ENCODE results near the gene GATA3.

GATA3 gene

GRCh38 chr10:8032558-8032957 is 21.9 kb upstream of the GATA3 start:
- peaks cover 62% of the 10 kb centered on the region for H3K27me3 ChIP-seq (ENCODE audit: control insufficient read depth, insufficient read depth, low read length)
- H3K9me3 ChIP-seq (ENCODE audit: control insufficient read depth, low read length), result no peaks in the 10 kb centered on the region
- no peak overlapping the region for H3K9ac ChIP-seq (ENCODE audit: low read length)
- no peaks in the 10 kb centered on the region for H3K36me3 ChIP-seq (ENCODE audit: control insufficient read depth, insufficient read depth, low read length)
- no peak overlapping the region for H3K4me3 ChIP-seq (ENCODE audit: low read length)
- peaks cover 16% of the 10 kb centered on the region for H3K4me1 ChIP-seq (ENCODE audit: control insufficient read depth, insufficient read depth, low read length)

GRCh38 chr10:8033812-8034465 is 20.5 kb upstream of the GATA3 start:
- Histone ChIP-seq H3K9ac (ENCODE audit: low read length) (no peak overlapping the region), H3K36me3 (ENCODE audit: control insufficient read depth, insufficient read depth, low read length) (no peaks in the 10 kb centered on the region), H3K9me3 (ENCODE audit: control insufficient read depth, low read length) (no peaks in the 10 kb centered on the region), H3K4me3 (ENCODE audit: low read length) (no peak overlapping the region), H3K4me1 (ENCODE audit: control insufficient read depth, insufficient read depth, low read length) (peaks cover 16% of the 10 kb centered on the region), H3K27me3 (ENCODE audit: control insufficient read depth, insufficient read depth, low read length) (peaks cover 75% of the 10 kb centered on the region)

GRCh38 chr10:8034466-8035005 is 20.0 kb upstream of the GATA3 start:
- peaks cover 16% of the 10 kb centered on the region for H3K4me1 ChIP-seq (ENCODE audit: control insufficient read depth, insufficient read depth, low read length)
- no peak overlapping the region for H3K4me3 ChIP-seq (ENCODE audit: low read length)
- no peak overlapping the region for H3K9ac ChIP-seq (ENCODE audit: low read length)
- H3K9me3 ChIP-seq (ENCODE audit: control insufficient read depth, low read length), result no peaks in the 10 kb centered on the region
- H3K36me3 ChIP-seq (ENCODE audit: control insufficient read depth, insufficient read depth, low read length), result no peaks in the 10 kb centered on the region
- H3K27me3 ChIP-seq (ENCODE audit: control insufficient read depth, insufficient read depth, low read length), result peaks cover 81% of the 10 kb centered on the region

- peaks cover 87% of the 10 kb centered on the region for H3K27me3 ChIP-seq (ENCODE audit: control insufficient read depth, insufficient read depth, low read length)
- no peak overlapping the region for H3K4me3 ChIP-seq (ENCODE audit: low read length)
- H3K4me1 ChIP-seq (ENCODE audit: control insufficient read depth, insufficient read depth, low read length), result peaks cover 16% of the 10 kb centered on the region
- H3K36me3 ChIP-seq (ENCODE audit: control insufficient read depth, insufficient read depth, low read length), result no peaks in the 10 kb centered on the region
- no peak overlapping the region for H3K9ac ChIP-seq (ENCODE audit: low read length)
- no peaks in the 10 kb centered on the region for H3K9me3 ChIP-seq (ENCODE audit: control insufficient read depth, low read length)
These were observed 19.4 kb upstream of the GATA3 start for GRCh38 chr10:8035006-8035640.

- H3K4me3 ChIP-seq (ENCODE audit: low read length), result no peak overlapping the region
- H3K9ac ChIP-seq (ENCODE audit: low read length), result no peak overlapping the region
- peaks cover 91% of the 10 kb centered on the region for H3K27me3 ChIP-seq (ENCODE audit: control insufficient read depth, insufficient read depth, low read length)
- H3K36me3 ChIP-seq (ENCODE audit: control insufficient read depth, insufficient read depth, low read length), result no peaks in the 10 kb centered on the region
- H3K9me3 ChIP-seq (ENCODE audit: control insufficient read depth, low read length), result no peaks in the 10 kb centered on the region
- peaks cover 16% of the 10 kb centered on the region for H3K4me1 ChIP-seq (ENCODE audit: control insufficient read depth, insufficient read depth, low read length)
These were observed 18.6 kb upstream of the GATA3 start for GRCh38 chr10:8035641-8036470.

- Histone ChIP-seq H3K9ac (ENCODE audit: low read length) (no peak overlapping the region), H3K27me3 (ENCODE audit: control insufficient read depth, insufficient read depth, low read length) (peaks cover 92% of the 10 kb centered on the region), H3K4me3 (ENCODE audit: low read length) (no peak overlapping the region), H3K36me3 (ENCODE audit: control insufficient read depth, insufficient read depth, low read length) (no peaks in the 10 kb centered on the region), H3K9me3 (ENCODE audit: control insufficient read depth, low read length) (no peaks in the 10 kb centered on the region), H3K4me1 (ENCODE audit: control insufficient read depth, insufficient read depth, low read length) (peaks cover 16% of the 10 kb centered on the region)
These were observed 17.8 kb upstream of the GATA3 start for GRCh38 chr10:8036506-8037198.

GRCh38 chr10:8037199-8037801 is 17.2 kb upstream of the GATA3 start:
- no peak overlapping the region for H3K9ac ChIP-seq (ENCODE audit: low read length)
- H3K27me3 ChIP-seq (ENCODE audit: control insufficient read depth, insufficient read depth, low read length), result peaks cover 97% of the 10 kb centered on the region
- peaks cover 16% of the 10 kb centered on the region for H3K4me1 ChIP-seq (ENCODE audit: control insufficient read depth, insufficient read depth, low read length)
- no peaks in the 10 kb centered on the region for H3K9me3 ChIP-seq (ENCODE audit: control insufficient read depth, low read length)
- H3K4me3 ChIP-seq (ENCODE audit: low read length), result no peak overlapping the region
- no peaks in the 10 kb centered on the region for H3K36me3 ChIP-seq (ENCODE audit: control insufficient read depth, insufficient read depth, low read length)

GRCh38 chr10:8037941-8038894 is 16.3 kb upstream of the GATA3 start:
- Histone ChIP-seq H3K4me3 (ENCODE audit: low read length) (no peak overlapping the region), H3K36me3 (ENCODE audit: control insufficient read depth, insufficient read depth, low read length) (no peaks in the 10 kb centered on the region), H3K4me1 (ENCODE audit: control insufficient read depth, insufficient read depth, low read length) (peaks cover 16% of the 10 kb centered on the region), H3K9me3 (ENCODE audit: control insufficient read depth, low read length) (no peaks in the 10 kb centered on the region), H3K27me3 (ENCODE audit: control insufficient read depth, insufficient read depth, low read length) (peaks cover 97% of the 10 kb centered on the region), H3K9ac (ENCODE audit: low read length) (no peak overlapping the region)

- Histone ChIP-seq H3K36me3 (ENCODE audit: control insufficient read depth, insufficient read depth, low read length) (no peaks in the 10 kb centered on the region), H3K4me3 (ENCODE audit: low read length) (no peak overlapping the region), H3K27me3 (ENCODE audit: control insufficient read depth, insufficient read depth, low read length) (peaks cover 97% of the 10 kb centered on the region), H3K4me1 (ENCODE audit: control insufficient read depth, insufficient read depth, low read length) (peaks cover 9% of the 10 kb centered on the region), H3K9ac (ENCODE audit: low read length) (no peak overlapping the region), H3K9me3 (ENCODE audit: control insufficient read depth, low read length) (no peaks in the 10 kb centered on the region)
These were observed 15.1 kb upstream of the GATA3 start for GRCh38 chr10:8039321-8039881.

- H3K4me3 ChIP-seq (ENCODE audit: low read length), result no peak overlapping the region
- H3K4me1 ChIP-seq (ENCODE audit: control insufficient read depth, insufficient read depth, low read length), result peaks cover 13% of the 10 kb centered on the region
- H3K27me3 ChIP-seq (ENCODE audit: control insufficient read depth, insufficient read depth, low read length), result peaks cover 97% of the 10 kb centered on the region
- no peaks in the 10 kb centered on the region for H3K9me3 ChIP-seq (ENCODE audit: control insufficient read depth, low read length)
- H3K36me3 ChIP-seq (ENCODE audit: control insufficient read depth, insufficient read depth, low read length), result no peaks in the 10 kb centered on the region
- H3K9ac ChIP-seq (ENCODE audit: low read length), result no peak overlapping the region
These were observed 13.8 kb upstream of the GATA3 start for GRCh38 chr10:8040651-8041050.
